IPS-NIHi7 (cell line): ENCODE measurements around the gene SGIP1.
"Not testable (repeated sequence)": the region's sequence is repeated elsewhere in the genome, so short reads cannot be mapped to it uniquely, and the experiment has no call there.

Experiments used
- DNase-seq: peaks from one replicate; pipeline ENCODE4 v3.0.0; 2012; ENCODE audit warnings: mixed read lengths; ENCODE audit errors: extremely low spot score

The SGIP1 gene

GRCh38 chr1:66768965-66769364 lies 235.0 kb downstream of the SGIP1 start:
- no peak for DNase-seq

- DNase-seq = no peak
Observed at GRCh38 chr1:66769512-66770229, 235.7 kb downstream of the SGIP1 start.

DNA sequence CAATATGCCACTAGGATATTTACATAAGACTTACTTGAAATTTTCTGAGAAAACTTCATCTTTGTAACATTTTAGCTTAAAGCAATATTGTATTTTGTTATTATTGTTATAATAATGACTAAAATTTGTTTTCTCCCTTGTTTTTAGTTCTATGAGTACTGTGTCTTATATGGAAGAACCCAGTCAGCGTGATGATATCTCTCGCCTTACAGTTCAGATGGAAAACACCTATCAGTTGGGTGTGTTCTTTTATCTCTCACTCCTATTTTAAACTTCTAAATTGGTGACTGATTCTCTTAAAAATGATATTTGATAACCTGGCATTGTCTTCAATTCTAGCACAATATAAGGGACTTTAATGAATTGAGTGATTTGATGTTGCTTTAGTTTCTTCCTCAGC lies 236.3 kb downstream of the SGIP1 start:
- DNase-seq = no peak

GRCh38 chr1:66770694-66771093 lies 236.7 kb downstream of the SGIP1 start:
- DNase-seq = no peak

GRCh38 chr1:66773227-66773626 lies 239.3 kb downstream of the SGIP1 start:
- no peak for DNase-seq

DNA sequence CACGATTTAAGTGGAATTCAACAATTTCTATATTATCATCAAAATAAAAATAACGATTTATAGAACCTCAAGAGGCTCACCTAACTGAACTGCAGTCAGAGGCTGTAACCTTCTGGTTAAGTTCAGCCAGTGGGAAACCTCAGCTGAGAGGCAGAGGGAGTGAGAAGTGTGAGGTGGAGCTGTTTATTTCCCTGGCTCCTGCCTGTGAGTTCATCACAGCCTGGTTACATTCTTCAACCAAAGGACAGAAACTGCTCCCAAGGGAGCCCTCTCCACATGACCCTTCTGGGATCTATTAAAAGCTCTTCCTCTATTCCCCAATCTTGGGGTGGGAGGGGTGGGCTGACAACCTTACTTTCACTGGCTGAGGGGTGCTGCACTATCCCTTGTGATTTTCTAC lies 240.5 kb downstream of the SGIP1 start:
- DNase-seq = no peak

DNA sequence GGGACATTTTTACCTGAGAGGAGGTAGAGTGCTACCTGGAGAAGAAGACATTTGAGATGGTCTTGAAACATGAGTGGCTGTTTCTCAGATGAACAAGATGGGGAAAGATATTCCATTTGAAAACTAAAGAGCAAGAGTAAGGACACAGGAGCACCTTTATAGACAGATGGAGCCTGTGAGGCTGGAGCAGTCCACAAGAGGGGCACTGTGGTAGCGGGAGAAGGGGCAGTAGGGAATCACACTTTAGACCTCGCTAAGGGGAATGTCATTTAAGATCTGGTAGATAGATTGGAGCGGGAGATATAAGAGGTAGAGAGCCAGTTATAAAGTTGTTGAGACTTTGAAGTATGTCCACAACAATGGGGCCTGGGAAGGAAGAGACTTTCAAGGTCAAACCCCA lies 241.7 kb downstream of the SGIP1 start:
- DNase-seq = no peak

DNA sequence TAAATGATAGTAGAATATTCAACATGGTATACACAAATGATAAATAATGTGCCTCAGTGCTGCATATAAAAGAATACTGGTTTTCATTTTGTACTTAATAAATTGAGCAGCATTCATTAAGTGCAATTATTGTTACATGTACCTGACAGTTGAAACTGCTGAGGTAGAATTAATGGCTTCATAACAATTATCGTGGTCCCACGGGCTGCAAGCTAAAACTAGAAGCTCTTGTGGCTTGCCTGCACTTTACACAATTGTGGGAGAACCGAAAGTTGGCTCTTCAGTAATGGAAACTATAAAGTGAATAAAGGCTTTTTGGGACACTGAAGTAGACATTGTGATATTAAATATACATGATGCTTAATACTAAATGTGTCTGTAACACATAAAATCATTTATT lies 243.9 kb downstream of the SGIP1 start:
- no peak for DNase-seq

GRCh38 chr1:66778266-66778665 lies 244.3 kb downstream of the SGIP1 start:
- no peak for DNase-seq

DNA sequence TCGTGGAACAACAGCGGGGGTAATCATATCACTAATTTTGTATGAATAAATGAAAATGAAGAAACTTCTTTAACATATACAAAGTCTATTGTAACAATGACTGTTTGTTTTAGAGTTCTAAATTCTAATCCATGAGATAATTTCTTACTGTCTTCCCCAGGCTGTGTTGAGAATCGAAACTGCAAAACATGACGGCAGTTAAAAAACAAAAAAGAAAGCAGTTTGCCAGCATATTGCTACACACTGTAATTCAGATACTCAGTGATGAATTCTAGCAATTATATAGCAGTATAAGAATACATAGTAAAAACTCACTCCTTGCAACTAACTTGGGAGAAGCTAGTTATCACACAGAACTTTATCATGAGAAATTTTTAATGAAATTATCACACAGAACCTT lies 245.0 kb downstream of the SGIP1 start:
- no peak for DNase-seq

GRCh38 chr1:66779475-66780078 lies 245.6 kb downstream of the SGIP1 start:
- no peak for DNase-seq

- DNase-seq = not testable (repeated sequence)
Observed at GRCh38 chr1:66785800-66786199, 251.8 kb downstream of the SGIP1 start.

DNA sequence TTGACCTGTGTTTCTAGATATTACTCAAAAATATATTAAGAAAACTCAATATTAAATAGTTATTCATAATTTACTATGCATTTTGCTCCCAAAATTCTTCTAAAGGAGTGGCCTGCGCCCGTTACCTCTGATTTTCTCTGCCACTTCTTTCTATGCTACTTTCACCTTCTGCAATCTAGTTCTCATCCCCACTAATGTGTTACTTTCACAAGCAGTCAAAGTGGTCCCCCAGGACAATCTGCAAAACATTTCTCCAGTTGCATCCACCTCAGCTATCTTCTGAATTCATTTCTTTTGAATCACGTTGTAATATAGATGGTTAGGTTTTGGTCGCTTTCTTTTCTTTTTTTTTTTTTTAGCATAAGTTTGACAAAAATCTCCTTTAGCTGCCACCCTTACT lies 253.7 kb downstream of the SGIP1 start:
- DNase-seq = no peak

DNA sequence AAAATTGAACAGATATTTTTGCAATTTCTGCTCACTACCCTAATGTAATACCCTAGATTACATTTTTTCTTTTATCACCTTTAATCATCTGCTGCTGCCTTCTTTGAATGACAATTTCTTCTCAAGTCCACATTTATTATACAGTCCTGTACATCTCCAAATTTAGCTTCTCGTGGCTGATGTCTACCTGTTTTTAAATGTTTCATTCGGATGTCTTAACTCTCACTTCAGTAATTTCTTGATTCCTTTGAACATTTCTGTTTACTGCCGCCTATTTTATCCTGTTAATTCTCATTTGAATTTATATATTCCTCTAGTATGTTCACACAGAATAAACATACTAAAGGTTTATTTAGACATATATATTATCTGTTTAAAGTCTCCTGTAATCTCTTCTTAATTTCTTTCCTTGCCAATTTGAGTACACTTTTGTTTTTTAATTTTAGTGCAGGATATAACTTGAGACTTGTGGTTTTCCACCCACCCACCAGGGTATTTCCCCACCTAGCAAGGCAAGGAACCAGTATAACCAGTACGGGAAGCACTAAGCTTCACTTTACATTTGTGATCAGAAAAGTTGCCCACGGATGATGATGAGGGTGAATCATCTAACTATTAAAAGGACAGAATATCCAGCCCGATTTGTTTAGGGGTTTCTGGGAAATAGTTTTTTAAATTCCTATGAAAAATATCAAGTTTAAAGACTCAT lies 254.4 kb downstream of the SGIP1 start:
- DNase-seq = no peak

DNA sequence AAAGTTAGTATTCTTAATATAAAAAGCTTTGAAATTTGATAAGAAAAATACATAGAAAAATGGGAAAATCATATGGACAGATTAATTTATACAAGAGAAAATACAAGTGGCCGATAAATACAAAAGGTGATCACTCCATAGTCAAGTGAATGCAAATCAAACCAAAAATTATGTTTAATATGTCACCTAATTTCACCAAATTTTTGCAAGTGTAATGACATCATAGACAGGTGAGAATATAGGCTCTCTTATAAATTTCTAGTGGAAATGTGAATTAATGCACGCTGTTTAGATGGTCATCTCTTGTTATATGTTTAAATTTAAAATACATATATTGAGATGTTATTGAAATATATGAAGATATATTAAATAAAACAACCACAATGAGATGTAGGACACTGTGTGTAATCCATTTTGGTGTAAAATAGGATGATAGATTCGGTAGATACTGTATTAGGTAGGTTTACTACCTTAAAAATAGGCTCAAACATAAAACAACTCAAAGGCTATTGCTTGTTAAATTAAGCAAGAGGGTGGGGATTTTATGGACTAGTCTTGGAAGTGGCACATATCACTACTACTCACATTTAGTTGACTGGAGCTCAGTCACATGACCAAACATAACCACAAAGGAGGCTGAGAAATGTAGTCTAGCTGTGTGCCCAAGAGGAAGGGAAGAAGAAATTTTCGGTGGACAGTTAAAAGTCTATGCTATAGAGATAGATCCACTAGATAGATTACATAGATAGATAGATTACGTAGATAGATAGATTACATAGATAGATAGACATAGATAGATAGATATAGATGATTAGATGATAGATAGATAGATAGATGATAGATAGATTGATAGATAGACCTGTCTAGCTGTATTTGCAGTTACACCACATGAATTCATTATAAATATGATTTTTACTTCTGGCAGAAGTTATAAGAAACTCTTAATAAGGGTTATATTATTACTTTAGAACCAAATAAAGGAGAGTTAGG lies 258.0 kb downstream of the SGIP1 start:
- DNase-seq = no peak

DNA sequence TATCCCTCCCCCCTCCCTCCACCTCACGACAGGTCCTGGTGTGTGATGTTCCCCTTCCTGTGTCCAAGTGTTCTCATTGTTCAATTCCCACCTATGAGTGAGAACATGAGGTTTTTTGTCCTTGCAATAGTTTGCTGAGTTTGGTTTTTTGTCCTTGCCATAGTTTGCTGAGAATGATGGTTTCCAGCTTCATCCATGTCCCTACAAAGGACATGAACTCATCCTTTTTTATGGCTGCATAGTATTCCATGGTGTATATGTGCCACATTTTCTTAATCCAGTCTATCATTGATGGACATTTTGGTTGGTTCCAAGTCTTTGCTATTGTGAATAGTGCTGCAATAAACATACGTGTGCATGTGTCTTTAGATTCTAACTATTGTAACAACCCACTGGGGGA lies 261.9 kb downstream of the SGIP1 start:
- not testable (repeated sequence) for DNase-seq
